ENCODE measurements around the gene OIT3. TPM values are rescaled to one million over a fixed set of nuclear protein-coding genes. Genes with fewer than 3 reads are reported as not detected.

The OIT3 gene
- polyA plus RNA-seq, 1 donor from 2014 or later = not detected

GRCh38 chr10:72948762-72949161 is 55.2 kb downstream of the OIT3 start (continued):
- TF ChIP-seq REST (IDR thresholded peaks at IDR 0.05; ENCODE audit: borderline replicate concordance) (no peak), RAD21 (conservative IDR thresholded peaks at IDR 0.05) (no peak)

GRCh38 chr10:72951760-72952159 is 58.2 kb downstream of the OIT3 start:
- Histone ChIP-seq H3K9me2 (ENCODE audit: insufficient read depth, low read length) (no peaks in the 10 kb centered on the region), H3K4me3 (ENCODE audit: low read length) (no peak overlapping the region), H3F3A (ENCODE audit: insufficient read depth, low read length, poor library complexity, severe bottlenecking) (no peaks in the 10 kb centered on the region), H3K4me2 (ENCODE audit: low read length) (no peak overlapping the region), H3K9ac (ENCODE audit: low read length) (no peak overlapping the region), H3K27me3 (ENCODE audit: insufficient read depth, low read depth, low read length) (no peaks in the 10 kb centered on the region), H3K36me3 (ENCODE audit: insufficient read depth, low read length) (no peaks in the 10 kb centered on the region), H2AFZ (ENCODE audit: low read depth, low read length) (no peak overlapping the region), H4K20me1 (ENCODE audit: insufficient read depth) (no peaks in the 10 kb centered on the region), H3K9me3 (ENCODE audit: low read length) (no peaks in the 10 kb centered on the region), H3K27ac (ENCODE audit: low read length) (no peak overlapping the region), H3K79me2 (replicated peaks; ENCODE audit: insufficient read depth, low read length) (no peaks in the 10 kb centered on the region)
- no peak for TF ChIP-seq POLR2AphosphoS5 (IDR thresholded peaks at IDR 0.05)
- TF ChIP-seq CTCF (IDR thresholded peaks at IDR 0.05; ENCODE audit: poor library complexity, severe bottlenecking) = no peak
- TF ChIP-seq SMC3 (conservative IDR thresholded peaks at IDR 0.05; ENCODE audit: poor library complexity) = no peak
- no peak for TF ChIP-seq EP300 (conservative IDR thresholded peaks at IDR 0.05; ENCODE audit: poor library complexity, severe bottlenecking)
- no peak for TF ChIP-seq RAD21 (conservative IDR thresholded peaks at IDR 0.05)
- TF ChIP-seq REST (IDR thresholded peaks at IDR 0.05; ENCODE audit: borderline replicate concordance) = no peak
- TF ChIP-seq MXI1 (conservative IDR thresholded peaks at IDR 0.05; ENCODE audit: poor library complexity, severe bottlenecking) = no peak
- no peak for TF ChIP-seq TAF1 (IDR thresholded peaks at IDR 0.05; ENCODE audit: low read depth)
- TF ChIP-seq EZH2 (IDR thresholded peaks at IDR 0.05; ENCODE audit: borderline replicate concordance, insufficient read depth, low read length, poor library complexity, severe bottlenecking) = no peak
